Sigmoid colon (tissue), 7 donors: ENCODE data around the gene SHISA6. TPM values are rescaled to one million over a fixed set of nuclear protein-coding genes. Genes with fewer than 3 reads are reported as not detected.
A peak's percentile ranks its signal among the peaks of the same experiment; 100 is the strongest.

Experiments
- DNase-seq: peaks from one replicate; pipeline ENCODE4 v3.0.0-alpha.2; 2019
- H3K27ac ChIP-seq, 4 donors: fragments of 200-600 bp; sonication (generic); one replicate each; pipeline ENCODE4 v1.5.1; 2016 to 2019; ENCODE audit warnings: mild to moderate bottlenecking in 1 of 4
- H3K27me3 ChIP-seq, 3 donors: fragments of 200-600 bp; sonication (generic); one replicate each; pipeline ENCODE4 v1.5.1; 2019; ENCODE audit warnings: mild to moderate bottlenecking in 1 of 3
- H3K36me3 ChIP-seq, 4 donors: fragments of 200-600 bp; sonication (generic); one replicate each; pipeline ENCODE4 v1.5.1; 2016 to 2019
- H3K4me1 ChIP-seq, 4 donors: fragments of 200-600 bp; sonication (generic); one replicate each; pipeline ENCODE4 v1.5.1; 2017 to 2019
- H3K4me3 ChIP-seq, 4 donors: fragments of 200-600 bp; sonication (generic); one replicate each; pipeline ENCODE4 v1.5.1; 2017 to 2019; ENCODE audit warnings: mild to moderate bottlenecking in 2 of 4, moderate library complexity in 1 of 4
- H3K9me3 ChIP-seq, 4 donors: fragments of 200-600 bp in 3 of 4; sonication (generic) in 3 of 4; one replicate each; pipeline versions ENCODE4 v1.5.1 to v1.6.1; 2013 to 2019
- CTCF ChIP-seq, 4 experiments: fragments of 450-650 bp in 3 of 4; fragments of 200-600 bp in 1 of 4; IDR thresholded peaks; one replicate each; pipeline ENCODE4 v1.5.1; 2016 to 2019; ENCODE audit warnings: antibody characterized with exemption in 4 of 4, mild to moderate bottlenecking in 3 of 4, moderate library complexity in 2 of 4
- EP300 ChIP-seq, 4 donors: sonication (generic); formaldehyde crosslinking; IDR thresholded peaks; one replicate each; pipeline ENCODE4 v1.6.1; 2017; ENCODE audit warnings: antibody characterized with exemption in 4 of 4
- POLR2A ChIP-seq, 2 donors: fragments of 450-650 bp; IDR thresholded peaks; one replicate each; pipeline ENCODE4 v1.6.1; 2016; ENCODE audit warnings: antibody characterized with exemption in 2 of 2, mild to moderate bottlenecking in 2 of 2, moderate library complexity in 2 of 2
- POLR2AphosphoS5 ChIP-seq, 4 donors: sonication (generic); formaldehyde crosslinking; IDR thresholded peaks; one replicate each; pipeline ENCODE4 v1.6.1; 2017; ENCODE audit warnings: antibody characterized with exemption in 4 of 4
- WGBS, 2 donors: extraction: QIAGEN DNeasy Blood & Tissue Kit; methylation state at CpG; one replicate each; pipeline ENCODE4 v1.1.7; 2013; 5-methylcytosine and 5-hydroxymethylcytosine counted together
- intact Hi-C: fragments of 100-400 bp; cut with DNase I; formaldehyde crosslinking; loops from one replicate; pipeline ENCODE4 v1.15.1; 2023
- polyA plus RNA-seq, 3 donors: library from polyadenylated mRNA; stranded (reverse); fragments of 200-250 nt; gene quantifications; one replicate each; pipeline ENCODE4 v1.2.3, GENCODE V29; 2013
- total RNA-seq, 4 donors: library from RNA; depleted of rRNA; stranded (reverse); fragments of >200 nt; gene quantifications; one replicate each; pipeline ENCODE4 v1.1.0, GENCODE V29; 2016
- donor health status: healthy with polysubstance abuse.
- donor health status: Bipolar disorder and iron deficiency.
- donor health status: healthy.

Gene SHISA6
- total and polyA plus RNA-seq, 7 donors, result under 0.01 to 1.1 (median 0.38) TPM; not detected in 1

GRCh38 chr17:11238705-11239104 is 2.3 kb upstream of the SHISA6 start:
- intact Hi-C loops, result no loop called here
- no peaks in the 10 kb centered on the region for H3K36me3 ChIP-seq
- no peak for DNase-seq
- H3K4me1 ChIP-seq, result peaks cover 0 to 13% (median 10%) of the 10 kb centered on the region in 4 donors
- 23 to 31% methylated on average over 4 of the region's 4 CpGs for WGBS, 2 donors
- H3K4me3 ChIP-seq, result no peak overlapping the region
- TF ChIP-seq CTCF (IDR thresholded peaks at IDR 0.05), result no peak
- no peak for TF ChIP-seq POLR2A (IDR thresholded peaks at IDR 0.05)
- no peak for TF ChIP-seq EP300 (IDR thresholded peaks at IDR 0.05)
- no peak for TF ChIP-seq POLR2AphosphoS5 (IDR thresholded peaks at IDR 0.05)
- H3K27ac ChIP-seq, result no peak overlapping the region
- H3K9me3 ChIP-seq, result no peaks in the 10 kb centered on the region
- H3K27me3 ChIP-seq, result peaks cover 14 to 64% (median 37%) of the 10 kb centered on the region in 3 donors

GRCh38 chr17:11239379-11239970 is 1.5 kb upstream of the SHISA6 start:
- Histone ChIP-seq H3K27ac (no peak overlapping the region), H3K27me3 (peaks cover 14 to 72% (median 43%) of the 10 kb centered on the region in 3 donors), H3K4me3 (no peak overlapping the region), H3K4me1 (peaks cover 0 to 13% (median 10%) of the 10 kb centered on the region in 4 donors), H3K9me3 (no peaks in the 10 kb centered on the region), H3K36me3 (no peaks in the 10 kb centered on the region)
- DNase-seq, result no peak
- 27 to 31% methylated on average over 16 of the region's 16 CpGs for WGBS, 2 donors
- intact Hi-C loops, result no loop called here
- TF ChIP-seq POLR2A (IDR thresholded peaks at IDR 0.05) (no peak), POLR2AphosphoS5 (IDR thresholded peaks at IDR 0.05) (no peak), CTCF (IDR thresholded peaks at IDR 0.05) (no peak), EP300 (IDR thresholded peaks at IDR 0.05) (no peak)

GRCh38 chr17:11240041-11240840 is 772 bp upstream of the SHISA6 start:
- intact Hi-C loops, result no loop called here
- H3K9me3 ChIP-seq, result no peaks in the 10 kb centered on the region
- H3K36me3 ChIP-seq, result no peaks in the 10 kb centered on the region
- peaks cover 14 to 73% (median 46%) of the 10 kb centered on the region in 3 donors for H3K27me3 ChIP-seq
- WGBS, 2 donors, result 1 to 2% methylated on average over 90 of the region's 90 CpGs
- no peak overlapping the region for H3K27ac ChIP-seq
- no peak for TF ChIP-seq POLR2AphosphoS5 (IDR thresholded peaks at IDR 0.05)
- no peak for TF ChIP-seq EP300 (IDR thresholded peaks at IDR 0.05)
- no peak for TF ChIP-seq CTCF (IDR thresholded peaks at IDR 0.05)
- DNase-seq, result no peak
- H3K4me1 ChIP-seq, result peaks cover 0 to 13% (median 10%) of the 10 kb centered on the region in 4 donors
- H3K4me3 ChIP-seq, result peak overlapping the region in 3 of 4 donors; percentile 32 to 53 (median 47)

- Histone ChIP-seq H3K36me3 (no peaks in the 10 kb centered on the region), H3K9me3 (no peaks in the 10 kb centered on the region), H3K27me3 (peaks cover 14 to 76% (median 46%) of the 10 kb centered on the region in 3 donors), H3K4me1 (peaks cover 0 to 13% (median 10%) of the 10 kb centered on the region in 4 donors), H3K4me3 (peak overlapping the region in 2 of 4 donors; percentile 10 to 23), H3K27ac (no peak overlapping the region)
- TF ChIP-seq POLR2A (IDR thresholded peaks at IDR 0.05), result no peak
- TF ChIP-seq EP300 (IDR thresholded peaks at IDR 0.05), result no peak
- TF ChIP-seq POLR2AphosphoS5 (IDR thresholded peaks at IDR 0.05), result no peak
- no peak for TF ChIP-seq CTCF (IDR thresholded peaks at IDR 0.05)
- intact Hi-C loops, result no loop called here
- no peak for DNase-seq
- WGBS, 2 donors, result 11 to 17% methylated on average over 58 of the region's 58 CpGs
These were observed 706 bp downstream of the SHISA6 start for GRCh38 chr17:11241611-11242226.
